PC-3 (cell line): ENCODE measurements around the gene ARFGAP1.

ENCODE experiments used
- EZH2 ChIP-seq: fragments of 300-600 bp; sonication (generic); IDR thresholded peaks from one replicate; pipeline ENCODE4 v1.6.1; 2017; ENCODE audit warnings: antibody characterized with exemption, mild to moderate bottlenecking, low read length; ENCODE audit not compliant: unreplicated experiment
- TF ChIP-seq, protein P1 (sequence below): fragments of 300-600 bp; sonication (generic); conservative IDR thresholded peaks from 2 replicates; pipeline ENCODE4 v1.5.1; 2017; ENCODE audit warnings: antibody characterized with exemption, low read depth, mild to moderate bottlenecking, low read length

DNA sequence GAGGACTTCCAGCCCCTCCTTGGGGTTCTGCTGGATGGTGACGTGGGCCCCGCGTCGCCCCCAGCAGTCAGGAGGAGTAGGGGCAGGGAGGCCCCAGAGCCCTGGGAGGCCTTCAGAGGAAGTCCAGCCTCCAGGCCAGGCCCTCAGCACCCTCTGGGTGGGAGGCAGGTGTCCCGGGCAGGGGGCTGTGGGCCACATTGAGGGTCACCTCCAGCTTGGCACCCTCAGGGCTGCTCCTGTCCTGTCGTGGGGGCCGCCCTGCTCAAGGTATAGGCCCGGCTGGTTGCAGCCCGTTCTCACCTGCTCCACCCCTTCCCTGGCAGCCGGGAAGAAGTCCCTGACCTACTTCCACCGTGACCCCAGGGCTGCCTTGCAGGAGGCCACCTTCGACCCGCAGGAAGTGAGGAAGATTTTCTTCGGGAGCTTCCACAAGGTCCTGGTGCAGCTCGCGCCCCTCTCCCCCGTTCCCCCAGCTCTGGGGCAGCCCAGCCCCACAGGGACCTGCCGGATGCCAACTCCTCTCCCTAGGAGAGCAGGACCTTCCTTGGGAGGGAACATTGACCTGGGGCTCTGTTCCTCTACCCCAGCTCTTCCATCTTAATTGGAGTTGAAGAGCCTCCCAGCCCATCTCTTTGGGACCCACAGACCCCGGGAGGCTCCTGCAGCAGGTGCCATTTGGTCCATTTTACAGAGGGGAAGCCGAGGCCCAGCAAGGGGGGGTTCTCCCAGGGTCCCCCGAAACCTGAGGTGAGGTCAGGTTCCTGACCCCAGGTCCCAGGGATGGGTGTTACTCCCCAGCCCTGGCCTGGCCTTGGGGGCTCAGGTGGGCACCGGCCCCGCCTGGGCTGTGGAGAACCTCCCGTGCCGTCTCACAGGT lies 46.8 kb downstream of the ARFGAP1 start:
- no peak for TF ChIP-seq EZH2
- TF ChIP-seq, protein P1, sequence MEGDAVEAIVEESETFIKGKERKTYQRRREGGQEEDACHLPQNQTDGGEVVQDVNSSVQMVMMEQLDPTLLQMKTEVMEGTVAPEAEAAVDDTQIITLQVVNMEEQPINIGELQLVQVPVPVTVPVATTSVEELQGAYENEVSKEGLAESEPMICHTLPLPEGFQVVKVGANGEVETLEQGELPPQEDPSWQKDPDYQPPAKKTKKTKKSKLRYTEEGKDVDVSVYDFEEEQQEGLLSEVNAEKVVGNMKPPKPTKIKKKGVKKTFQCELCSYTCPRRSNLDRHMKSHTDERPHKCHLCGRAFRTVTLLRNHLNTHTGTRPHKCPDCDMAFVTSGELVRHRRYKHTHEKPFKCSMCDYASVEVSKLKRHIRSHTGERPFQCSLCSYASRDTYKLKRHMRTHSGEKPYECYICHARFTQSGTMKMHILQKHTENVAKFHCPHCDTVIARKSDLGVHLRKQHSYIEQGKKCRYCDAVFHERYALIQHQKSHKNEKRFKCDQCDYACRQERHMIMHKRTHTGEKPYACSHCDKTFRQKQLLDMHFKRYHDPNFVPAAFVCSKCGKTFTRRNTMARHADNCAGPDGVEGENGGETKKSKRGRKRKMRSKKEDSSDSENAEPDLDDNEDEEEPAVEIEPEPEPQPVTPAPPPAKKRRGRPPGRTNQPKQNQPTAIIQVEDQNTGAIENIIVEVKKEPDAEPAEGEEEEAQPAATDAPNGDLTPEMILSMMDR: no peak
